Mucosa of rectum (tissue), 2 donors: ENCODE data around the gene COX7B2.

Source experiments
- H3K27ac ChIP-seq, 2 donors: one replicate each; pipeline ENCODE4 v1.7.0; 2013; ENCODE audit warnings: inconsistent platforms in 2 of 2, low read depth in 2 of 2, low read length in 2 of 2
- H3K27me3 ChIP-seq, 2 donors: one replicate each; pipeline ENCODE4 v1.7.0; 2013; ENCODE audit warnings: low read length in 2 of 2; ENCODE audit not compliant: control insufficient read depth in 2 of 2, insufficient read depth in 2 of 2
- H3K36me3 ChIP-seq, 2 donors: one replicate each; pipeline ENCODE4 v1.7.0; 2013; ENCODE audit warnings: low read length in 2 of 2; ENCODE audit not compliant: control insufficient read depth in 2 of 2, insufficient read depth in 2 of 2
- H3K4me1 ChIP-seq, 2 donors: one replicate each; pipeline ENCODE4 v1.7.0; 2013; ENCODE audit warnings: low read length in 2 of 2, mild to moderate bottlenecking in 1 of 2; ENCODE audit not compliant: control insufficient read depth in 2 of 2, insufficient read depth in 2 of 2
- H3K4me3 ChIP-seq, 2 donors: one replicate each; pipeline ENCODE4 v1.7.0; 2013; ENCODE audit warnings: low read length in 2 of 2
- H3K9ac ChIP-seq, 2 donors: one replicate each; pipeline ENCODE4 v1.7.0; 2013; ENCODE audit warnings: low read length in 2 of 2, low read depth in 1 of 2, mild to moderate bottlenecking in 1 of 2
- H3K9me3 ChIP-seq, 2 donors: one replicate each; pipeline ENCODE4 v1.7.0; 2013; ENCODE audit warnings: low read length in 2 of 2; ENCODE audit not compliant: control insufficient read depth in 2 of 2
- donor health status: healthy.
- donor health status: Normal muscosa, but diverticular disease.

COX7B2 gene

GRCh38 chr4:46839128-46839527, 69.9 kb downstream of the COX7B2 start:
- Histone ChIP-seq H3K4me1 (no peaks in the 10 kb centered on the region), H3K9ac (no peak overlapping the region), H3K27me3 (no peaks in the 10 kb centered on the region), H3K9me3 (no peaks in the 10 kb centered on the region), H3K4me3 (no peak overlapping the region), H3K27ac (no peak overlapping the region), H3K36me3 (no peaks in the 10 kb centered on the region)

GRCh38 chr4:46837639-46838038, 71.4 kb downstream of the COX7B2 start:
- no peak overlapping the region for H3K4me3 ChIP-seq

DNA sequence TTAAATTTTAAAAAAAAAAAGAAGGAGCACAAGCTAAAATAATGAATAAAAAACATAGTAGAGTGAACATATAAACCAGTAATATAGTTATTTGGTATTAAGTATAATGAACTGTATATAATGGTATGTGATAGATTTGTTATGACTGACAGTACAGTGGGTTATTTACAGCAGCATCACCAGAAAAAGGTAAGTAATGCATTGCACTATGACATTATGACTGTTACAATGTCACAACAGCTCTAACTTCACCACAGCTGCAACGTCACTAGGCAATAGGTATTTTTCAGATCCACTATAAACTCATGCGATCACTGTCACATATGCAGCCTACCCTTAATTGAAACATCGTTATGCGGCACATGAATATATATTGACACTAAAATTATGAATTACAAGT, 72.5 kb downstream of the COX7B2 start:
- H3K4me1 ChIP-seq, result no peaks in the 10 kb centered on the region
- H3K36me3 ChIP-seq, result no peaks in the 10 kb centered on the region
- H3K27ac ChIP-seq, result no peak overlapping the region
- H3K9me3 ChIP-seq, result no peaks in the 10 kb centered on the region
- H3K9ac ChIP-seq, result no peak overlapping the region
- H3K27me3 ChIP-seq, result no peaks in the 10 kb centered on the region
- no peak overlapping the region for H3K4me3 ChIP-seq

More at GRCh38 chr4:46837639-46838038, 71.4 kb downstream of the COX7B2 start:
- Histone ChIP-seq H3K4me1 (no peaks in the 10 kb centered on the region), H3K27me3 (no peaks in the 10 kb centered on the region), H3K9ac (no peak overlapping the region), H3K27ac (no peak overlapping the region), H3K36me3 (no peaks in the 10 kb centered on the region), H3K9me3 (no peaks in the 10 kb centered on the region)

- H3K4me1 ChIP-seq, result no peaks in the 10 kb centered on the region
- no peaks in the 10 kb centered on the region for H3K9me3 ChIP-seq
- H3K27ac ChIP-seq, result no peak overlapping the region
- H3K9ac ChIP-seq, result no peak overlapping the region
- no peak overlapping the region for H3K4me3 ChIP-seq
- H3K27me3 ChIP-seq, result no peaks in the 10 kb centered on the region
- H3K36me3 ChIP-seq, result no peaks in the 10 kb centered on the region
Measured at GRCh38 chr4:46830971-46831454, 78.0 kb downstream of the COX7B2 start.

DNA sequence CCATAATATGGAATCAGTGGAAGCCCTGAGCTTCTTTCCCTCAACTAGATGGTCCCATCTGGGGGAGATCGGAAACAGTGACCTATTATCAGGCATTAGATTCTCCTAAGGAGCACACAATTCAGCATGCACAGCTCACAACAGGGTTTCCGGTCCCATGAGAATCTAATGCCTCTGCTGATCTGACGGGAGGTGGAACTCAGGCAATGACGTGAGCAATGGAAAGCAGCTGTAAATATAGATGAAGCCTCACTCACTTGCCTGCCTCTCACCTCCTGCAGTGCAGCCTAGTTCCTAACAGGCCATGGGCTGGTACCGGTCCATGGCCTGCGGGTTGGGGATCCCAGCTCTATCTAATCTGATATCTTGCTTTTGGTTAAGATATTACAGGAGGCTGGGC, 88.9 kb downstream of the COX7B2 start:
- no peaks in the 10 kb centered on the region for H3K9me3 ChIP-seq

GRCh38 chr4:46819095-46819494, 90.0 kb downstream of the COX7B2 start:
- H3K27ac ChIP-seq, result no peak overlapping the region
- H3K27me3 ChIP-seq, result no peaks in the 10 kb centered on the region
- H3K9me3 ChIP-seq, result no peaks in the 10 kb centered on the region
- no peak overlapping the region for H3K9ac ChIP-seq
- H3K4me3 ChIP-seq, result no peak overlapping the region
- H3K36me3 ChIP-seq, result no peaks in the 10 kb centered on the region
- no peaks in the 10 kb centered on the region for H3K4me1 ChIP-seq

More for the DNA sequence above, 88.9 kb downstream of the COX7B2 start:
- Histone ChIP-seq H3K27ac (no peak overlapping the region), H3K27me3 (no peaks in the 10 kb centered on the region), H3K9ac (no peak overlapping the region), H3K36me3 (no peaks in the 10 kb centered on the region), H3K4me1 (no peaks in the 10 kb centered on the region), H3K4me3 (no peak overlapping the region)

GRCh38 chr4:46818604-46819003, 90.4 kb downstream of the COX7B2 start:
- Histone ChIP-seq H3K9ac (no peak overlapping the region), H3K36me3 (no peaks in the 10 kb centered on the region), H3K4me1 (no peaks in the 10 kb centered on the region), H3K27ac (no peak overlapping the region), H3K27me3 (no peaks in the 10 kb centered on the region), H3K4me3 (no peak overlapping the region), H3K9me3 (no peaks in the 10 kb centered on the region)

DNA sequence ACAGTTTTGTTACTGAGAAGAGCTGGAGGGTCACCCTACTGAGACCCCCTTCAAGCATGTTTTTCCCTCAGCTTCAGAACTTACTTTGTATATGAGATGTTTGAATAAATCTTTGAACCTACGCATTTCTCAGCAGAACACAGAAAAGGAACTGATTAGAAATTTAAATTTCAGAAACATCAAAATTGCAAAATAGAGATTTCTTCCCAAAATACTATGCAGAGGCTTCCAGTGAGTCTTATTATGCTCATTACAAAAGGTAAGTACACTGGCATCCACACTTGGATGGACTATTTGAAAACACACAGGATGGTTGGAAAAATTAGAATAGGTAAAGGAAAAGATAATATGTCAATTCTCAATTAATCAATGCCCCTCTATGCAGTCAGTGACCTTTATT, 91.2 kb downstream of the COX7B2 start:
- Histone ChIP-seq H3K4me3 (no peak overlapping the region), H3K27ac (no peak overlapping the region), H3K27me3 (no peaks in the 10 kb centered on the region), H3K9ac (no peak overlapping the region), H3K36me3 (no peaks in the 10 kb centered on the region), H3K9me3 (no peaks in the 10 kb centered on the region), H3K4me1 (no peaks in the 10 kb centered on the region)

GRCh38 chr4:46804781-46805413, 104.1 kb downstream of the COX7B2 start:
- H3K4me3 ChIP-seq, result no peak overlapping the region
- H3K9ac ChIP-seq, result no peak overlapping the region
- no peak overlapping the region for H3K27ac ChIP-seq
- H3K4me1 ChIP-seq, result no peaks in the 10 kb centered on the region
- H3K27me3 ChIP-seq, result no peaks in the 10 kb centered on the region
- no peaks in the 10 kb centered on the region for H3K9me3 ChIP-seq
- H3K36me3 ChIP-seq, result no peaks in the 10 kb centered on the region

DNA sequence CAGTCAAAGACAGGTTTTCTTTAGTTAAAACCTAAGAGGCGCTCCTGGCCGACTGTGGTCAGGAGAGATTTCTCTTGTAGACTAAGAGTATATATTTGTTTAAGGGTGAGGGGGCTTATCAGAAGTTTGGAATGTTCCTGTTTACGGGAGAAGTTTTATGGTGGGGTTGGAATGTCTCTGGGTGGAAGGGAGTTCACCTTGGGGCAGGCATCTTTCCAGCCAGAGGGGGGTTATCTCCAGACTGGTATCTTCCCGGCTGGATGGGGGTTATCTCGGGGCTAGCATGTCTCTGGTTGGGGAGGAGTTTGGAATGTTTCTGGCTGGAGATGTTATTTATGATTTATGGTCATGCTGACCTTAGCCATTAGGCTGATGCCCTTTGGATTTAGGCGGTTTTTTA, 116.0 kb downstream of the COX7B2 start:
- no peaks in the 10 kb centered on the region for H3K4me1 ChIP-seq

More for the DNA sequence above, 116.0 kb downstream of the COX7B2 start:
- no peaks in the 10 kb centered on the region for H3K9me3 ChIP-seq
- H3K27ac ChIP-seq, result no peak overlapping the region
- no peak overlapping the region for H3K4me3 ChIP-seq
- no peaks in the 10 kb centered on the region for H3K27me3 ChIP-seq
- H3K36me3 ChIP-seq, result no peaks in the 10 kb centered on the region
- no peak overlapping the region for H3K9ac ChIP-seq
